ENCODE results near the gene SAMD10. TPM values are rescaled to one million over a fixed set of nuclear protein-coding genes. Genes with fewer than 3 reads are reported as not detected.

The SAMD10 gene
- total and polyA plus RNA-seq, 10 of the 15 experiments (the other 5 are each of a cell fraction or from before 2014, with no cell fraction given), result 1.3 to 51.4 (median 17.9) TPM

DNA sequence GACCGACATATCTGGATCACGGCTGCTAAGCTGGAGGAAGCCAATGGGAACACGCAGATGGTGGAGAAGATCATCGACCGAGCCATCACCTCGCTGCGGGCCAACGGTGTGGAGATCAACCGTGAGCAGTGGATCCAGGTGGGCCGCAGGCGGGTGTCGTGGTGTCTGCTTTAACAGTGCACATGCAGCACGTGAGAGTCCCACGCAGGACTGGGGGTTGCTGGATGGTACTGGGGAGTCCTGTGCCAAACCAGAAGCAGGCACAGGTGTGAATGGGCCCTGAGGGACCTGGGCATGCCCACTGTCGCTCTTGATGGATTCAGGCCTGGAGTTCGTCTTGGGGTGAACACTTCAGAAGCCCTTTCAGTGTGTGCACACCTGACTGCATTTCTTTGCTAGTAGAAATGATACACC, 31.9 kb upstream of the SAMD10 start:
- Histone ChIP-seq H3K36me3 (ENCODE audit: control insufficient read depth in 2 of 2, insufficient read depth in 2 of 2, low read length in 1 of 2) (peaks cover 38 to 59% of the 10 kb centered on the region in 2 experiments), H3K4me1 (ENCODE audit: control insufficient read depth, insufficient read depth, low read length) (peaks cover 27% of the 10 kb centered on the region), H3K27me3 (replicated peaks in 1 of 2; ENCODE audit: control insufficient read depth in 2 of 2, insufficient read depth in 2 of 2, low read length in 1 of 2) (no peaks in the 10 kb centered on the region), H3K79me2 (ENCODE audit: control insufficient read depth, insufficient read depth, low read length) (peaks cover 9% of the 10 kb centered on the region), H2AFZ (ENCODE audit: control insufficient read depth, low read depth, low read length) (no peak overlapping the region), H3K9me3 (replicated peaks; ENCODE audit: control insufficient read depth, insufficient read depth, low read length) (peaks cover 53% of the 10 kb centered on the region), H3K4me2 (ENCODE audit: control insufficient read depth, insufficient read depth) (no peak overlapping the region), H4K20me1 (ENCODE audit: control insufficient read depth, insufficient read depth) (no peaks in the 10 kb centered on the region), H3K27ac (ENCODE audit: control insufficient read depth, insufficient read depth) (peak overlapping the region; percentile 94), H3K9ac (ENCODE audit: control insufficient read depth, insufficient read depth, low read length) (peak overlapping the region; percentile 36), H3K4me3 (no peak overlapping the region)
- RAD21 ChIA-PET (ENCODE audit: unreplicated experiment), result no interaction called here
- intact Hi-C loops (cut with micrococcal nuclease; ENCODE audit: unreplicated experiment), result loop anchor here (1.0 kb wide), 1 partner anchor 30 kb away; the partner anchor contains the start of gene PRPF6
- FAIRE-seq, result no peak
- in situ Hi-C loops (cut with MboI), result no loop called here
- CTCF ChIA-PET, result no interaction called here
- SMC1A ChIA-PET (ENCODE audit: uncharacterized antibody, unreplicated experiment), result interaction anchor here (1.0 to 1.6 kb wide), 3 partner anchors 25 to 46 kb away, joined by 3 to 15 read pairs (median 9); partner anchors contain the start of genes C20orf204, PRPF6 and SAMD10
- ATAC-seq, result peak; percentile 25
- no peak for DNase-seq (ENCODE audit: low read depth, low spot score)
- POLR2A ChIA-PET, result no interaction called here
- BruUV-seq (replicated peaks), result TSS peak; percentile 90
- WGBS (ENCODE audit: insufficient coverage, insufficient replicate concordance, low lambda C conversion rate, missing lambda C conversion rate), result 85% methylated on average over 16 of the region's 16 CpGs
- TF ChIP-seq SMARCA5 (IDR thresholded peaks at IDR 0.05) (0 out of 2 replicates have a peak, but pooled peaks have one; percentile 57), JUNB (IDR thresholded peaks at IDR 0.05) (no peak), RAD51 (IDR thresholded peaks at IDR 0.05) (no peak), POLR2A (IDR thresholded peaks at IDR 0.05; ENCODE audit: low read depth, low read length) (0 out of 2 replicates have a peak, but pooled peaks have one; percentile 25), LARP7 (IDR thresholded peaks at IDR 0.05) (peak; percentile 1; the same call in 1 of the 2 replicates), ATF2 (IDR thresholded peaks at IDR 0.05; ENCODE audit: low read length) (peak; percentile 10; the same call in 1 of the 2 replicates), DPF2 (IDR thresholded peaks at IDR 0.05) (peak; percentile 56; the same call in 1 of the 2 replicates), HDGF (IDR thresholded peaks at IDR 0.05) (0 out of 2 replicates have a peak, but pooled peaks have one; percentile 10), RAD21 (IDR thresholded peaks at IDR 0.05; ENCODE audit: insufficient read depth, low read depth, low read length) (no peak), ZNF24 (IDR thresholded peaks at IDR 0.05) (0 out of 2 replicates have a peak, but pooled peaks have one; percentile 11)
- TF ChIP-seq, protein P1, sequence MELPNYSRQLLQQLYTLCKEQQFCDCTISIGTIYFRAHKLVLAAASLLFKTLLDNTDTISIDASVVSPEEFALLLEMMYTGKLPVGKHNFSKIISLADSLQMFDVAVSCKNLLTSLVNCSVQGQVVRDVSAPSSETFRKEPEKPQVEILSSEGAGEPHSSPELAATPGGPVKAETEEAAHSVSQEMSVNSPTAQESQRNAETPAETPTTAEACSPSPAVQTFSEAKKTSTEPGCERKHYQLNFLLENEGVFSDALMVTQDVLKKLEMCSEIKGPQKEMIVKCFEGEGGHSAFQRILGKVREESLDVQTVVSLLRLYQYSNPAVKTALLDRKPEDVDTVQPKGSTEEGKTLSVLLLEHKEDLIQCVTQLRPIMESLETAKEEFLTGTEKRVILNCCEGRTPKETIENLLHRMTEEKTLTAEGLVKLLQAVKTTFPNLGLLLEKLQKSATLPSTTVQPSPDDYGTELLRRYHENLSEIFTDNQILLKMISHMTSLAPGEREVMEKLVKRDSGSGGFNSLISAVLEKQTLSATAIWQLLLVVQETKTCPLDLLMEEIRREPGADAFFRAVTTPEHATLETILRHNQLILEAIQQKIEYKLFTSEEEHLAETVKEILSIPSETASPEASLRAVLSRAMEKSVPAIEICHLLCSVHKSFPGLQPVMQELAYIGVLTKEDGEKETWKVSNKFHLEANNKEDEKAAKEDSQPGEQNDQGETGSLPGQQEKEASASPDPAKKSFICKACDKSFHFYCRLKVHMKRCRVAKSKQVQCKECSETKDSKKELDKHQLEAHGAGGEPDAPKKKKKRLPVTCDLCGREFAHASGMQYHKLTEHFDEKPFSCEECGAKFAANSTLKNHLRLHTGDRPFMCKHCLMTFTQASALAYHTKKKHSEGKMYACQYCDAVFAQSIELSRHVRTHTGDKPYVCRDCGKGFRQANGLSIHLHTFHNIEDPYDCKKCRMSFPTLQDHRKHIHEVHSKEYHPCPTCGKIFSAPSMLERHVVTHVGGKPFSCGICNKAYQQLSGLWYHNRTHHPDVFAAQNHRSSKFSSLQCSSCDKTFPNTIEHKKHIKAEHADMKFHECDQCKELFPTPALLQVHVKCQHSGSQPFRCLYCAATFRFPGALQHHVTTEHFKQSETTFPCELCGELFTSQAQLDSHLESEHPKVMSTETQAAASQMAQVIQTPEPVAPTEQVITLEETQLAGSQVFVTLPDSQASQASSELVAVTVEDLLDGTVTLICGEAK (IDR thresholded peaks at IDR 0.05; ENCODE audit: borderline replicate concordance), result 0 out of 2 replicates have a peak, but pooled peaks have one; percentile 45
- TF ChIP-seq, protein P2, sequence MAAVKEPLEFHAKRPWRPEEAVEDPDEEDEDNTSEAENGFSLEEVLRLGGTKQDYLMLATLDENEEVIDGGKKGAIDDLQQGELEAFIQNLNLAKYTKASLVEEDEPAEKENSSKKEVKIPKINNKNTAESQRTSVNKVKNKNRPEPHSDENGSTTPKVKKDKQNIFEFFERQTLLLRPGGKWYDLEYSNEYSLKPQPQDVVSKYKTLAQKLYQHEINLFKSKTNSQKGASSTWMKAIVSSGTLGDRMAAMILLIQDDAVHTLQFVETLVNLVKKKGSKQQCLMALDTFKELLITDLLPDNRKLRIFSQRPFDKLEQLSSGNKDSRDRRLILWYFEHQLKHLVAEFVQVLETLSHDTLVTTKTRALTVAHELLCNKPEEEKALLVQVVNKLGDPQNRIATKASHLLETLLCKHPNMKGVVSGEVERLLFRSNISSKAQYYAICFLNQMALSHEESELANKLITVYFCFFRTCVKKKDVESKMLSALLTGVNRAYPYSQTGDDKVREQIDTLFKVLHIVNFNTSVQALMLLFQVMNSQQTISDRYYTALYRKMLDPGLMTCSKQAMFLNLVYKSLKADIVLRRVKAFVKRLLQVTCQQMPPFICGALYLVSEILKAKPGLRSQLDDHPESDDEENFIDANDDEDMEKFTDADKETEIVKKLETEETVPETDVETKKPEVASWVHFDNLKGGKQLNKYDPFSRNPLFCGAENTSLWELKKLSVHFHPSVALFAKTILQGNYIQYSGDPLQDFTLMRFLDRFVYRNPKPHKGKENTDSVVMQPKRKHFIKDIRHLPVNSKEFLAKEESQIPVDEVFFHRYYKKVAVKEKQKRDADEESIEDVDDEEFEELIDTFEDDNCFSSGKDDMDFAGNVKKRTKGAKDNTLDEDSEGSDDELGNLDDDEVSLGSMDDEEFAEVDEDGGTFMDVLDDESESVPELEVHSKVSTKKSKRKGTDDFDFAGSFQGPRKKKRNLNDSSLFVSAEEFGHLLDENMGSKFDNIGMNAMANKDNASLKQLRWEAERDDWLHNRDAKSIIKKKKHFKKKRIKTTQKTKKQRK (IDR thresholded peaks at IDR 0.05; ENCODE audit: low read depth, low read length), result no peak
- TF ChIP-seq, protein P3, sequence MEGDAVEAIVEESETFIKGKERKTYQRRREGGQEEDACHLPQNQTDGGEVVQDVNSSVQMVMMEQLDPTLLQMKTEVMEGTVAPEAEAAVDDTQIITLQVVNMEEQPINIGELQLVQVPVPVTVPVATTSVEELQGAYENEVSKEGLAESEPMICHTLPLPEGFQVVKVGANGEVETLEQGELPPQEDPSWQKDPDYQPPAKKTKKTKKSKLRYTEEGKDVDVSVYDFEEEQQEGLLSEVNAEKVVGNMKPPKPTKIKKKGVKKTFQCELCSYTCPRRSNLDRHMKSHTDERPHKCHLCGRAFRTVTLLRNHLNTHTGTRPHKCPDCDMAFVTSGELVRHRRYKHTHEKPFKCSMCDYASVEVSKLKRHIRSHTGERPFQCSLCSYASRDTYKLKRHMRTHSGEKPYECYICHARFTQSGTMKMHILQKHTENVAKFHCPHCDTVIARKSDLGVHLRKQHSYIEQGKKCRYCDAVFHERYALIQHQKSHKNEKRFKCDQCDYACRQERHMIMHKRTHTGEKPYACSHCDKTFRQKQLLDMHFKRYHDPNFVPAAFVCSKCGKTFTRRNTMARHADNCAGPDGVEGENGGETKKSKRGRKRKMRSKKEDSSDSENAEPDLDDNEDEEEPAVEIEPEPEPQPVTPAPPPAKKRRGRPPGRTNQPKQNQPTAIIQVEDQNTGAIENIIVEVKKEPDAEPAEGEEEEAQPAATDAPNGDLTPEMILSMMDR (IDR thresholded peaks at IDR 0.05 in 2 of 3, conservative IDR thresholded peaks at IDR 0.05 in 1 of 3; ENCODE audit: control insufficient read depth in 2 of 3, extremely low read depth in 1 of 3, insufficient read depth in 1 of 3, low read depth in 3 of 3, low read length in 3 of 3), result no peak

All from GM12878 (cell line).